ENCODE measurements around the gene TEAD1.

TEAD1 gene

DNA sequence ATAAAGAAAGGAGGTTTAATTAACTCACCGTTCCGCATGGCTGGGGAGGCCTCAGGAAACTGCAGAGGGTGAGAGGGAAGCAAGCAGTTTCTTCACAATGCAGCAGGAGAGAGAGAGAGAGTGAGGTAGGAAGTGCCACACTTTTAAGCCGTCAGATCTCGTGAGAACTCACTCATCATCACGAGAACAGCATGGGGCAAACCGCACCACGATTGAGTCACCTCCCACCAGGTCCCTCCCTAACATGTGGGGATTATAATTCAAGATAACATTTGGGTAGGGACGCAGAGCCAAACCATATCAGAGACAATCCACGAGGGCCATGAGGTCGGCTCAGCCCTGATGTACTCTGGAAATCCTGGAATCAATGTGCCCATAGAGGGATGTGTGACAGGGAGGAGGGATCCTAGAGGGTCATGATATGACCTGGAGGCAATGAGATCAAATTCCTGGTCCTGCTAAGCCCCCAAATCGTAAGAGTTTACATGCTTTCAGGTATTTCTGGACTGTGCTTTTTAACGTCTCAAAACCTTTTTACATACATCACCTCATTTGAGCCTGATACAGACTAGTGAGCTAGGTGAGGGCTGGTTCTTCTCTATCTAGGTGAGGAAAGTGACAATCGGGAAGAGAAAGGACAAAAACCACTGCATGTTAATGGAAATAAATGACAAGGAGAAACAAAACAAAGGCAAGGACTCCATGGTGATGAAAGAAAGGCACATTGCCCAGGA lies 315.4 kb downstream of the TEAD1 start:
- DNase-seq (ENCODE audit: low spot score), result peak; percentile 93

DNA sequence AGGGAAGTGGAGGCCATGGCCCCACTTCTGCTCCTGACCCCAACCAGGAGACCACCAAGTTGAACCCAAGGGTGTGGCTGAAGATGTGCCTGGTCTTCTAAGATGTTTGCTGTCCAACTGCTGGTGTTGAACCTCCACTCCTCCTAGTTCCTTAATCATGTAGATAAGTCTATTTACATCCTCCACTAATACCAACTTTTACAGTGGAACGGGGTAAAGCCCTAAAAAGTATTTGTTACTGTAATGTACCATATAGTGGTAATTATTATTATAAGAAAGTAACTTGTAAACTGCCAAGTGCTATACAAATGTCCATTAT lies 315.9 kb downstream of the TEAD1 start:
- no peak for DNase-seq (ENCODE audit: low spot score)

DNA sequence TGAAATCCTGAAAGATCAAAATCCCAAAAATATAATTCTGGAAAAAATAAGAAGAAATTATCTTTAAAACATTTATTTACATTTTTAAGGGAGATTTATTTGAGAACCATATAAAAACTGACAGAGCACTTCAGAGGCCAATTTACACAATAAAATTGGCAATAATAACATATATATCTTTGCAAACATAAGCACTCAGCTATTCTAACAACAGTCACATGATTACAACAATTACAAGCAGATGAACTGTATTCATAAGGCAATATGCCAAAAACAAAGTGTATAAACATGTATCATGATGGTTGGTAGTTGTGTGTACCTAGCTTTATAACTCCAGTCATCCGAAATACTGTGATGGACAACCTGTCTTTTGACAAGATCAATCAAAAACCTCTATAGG lies 317.2 kb downstream of the TEAD1 start:
- no peak for DNase-seq (ENCODE audit: low spot score)

DNA sequence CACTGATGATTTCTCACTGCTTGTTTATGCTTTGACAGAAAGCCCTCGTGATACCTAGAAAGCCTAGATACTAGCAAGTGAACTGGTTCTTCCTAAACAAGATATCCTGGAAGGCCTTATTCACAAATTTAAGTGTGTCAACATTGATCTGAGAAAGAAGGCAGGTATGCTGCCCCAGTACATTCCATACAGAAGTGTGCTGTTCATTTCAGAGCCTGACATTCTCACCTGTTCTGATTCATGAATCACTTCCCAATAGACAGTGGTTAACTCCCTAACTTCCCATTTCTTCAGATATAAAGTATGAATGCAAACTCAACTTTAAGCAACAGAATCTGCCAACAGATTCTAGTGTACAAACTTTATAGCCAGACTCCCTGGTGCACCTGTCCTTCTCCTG lies 319.4 kb downstream of the TEAD1 start:
- peak; percentile 49 for DNase-seq (ENCODE audit: low spot score)

Measured in kidney tubule cell (primary cell).